ENCODE measurements around the gene TSEN15. TPM values are rescaled to one million over a fixed set of nuclear protein-coding genes. Genes with fewer than 3 reads are reported as not detected.

The TSEN15 gene
- total and polyA plus RNA-seq, 2 of the 8 experiments (the other 6 are each of a cell fraction or from before 2014, with no cell fraction given) = 23.4 to 31.4 TPM

DNA sequence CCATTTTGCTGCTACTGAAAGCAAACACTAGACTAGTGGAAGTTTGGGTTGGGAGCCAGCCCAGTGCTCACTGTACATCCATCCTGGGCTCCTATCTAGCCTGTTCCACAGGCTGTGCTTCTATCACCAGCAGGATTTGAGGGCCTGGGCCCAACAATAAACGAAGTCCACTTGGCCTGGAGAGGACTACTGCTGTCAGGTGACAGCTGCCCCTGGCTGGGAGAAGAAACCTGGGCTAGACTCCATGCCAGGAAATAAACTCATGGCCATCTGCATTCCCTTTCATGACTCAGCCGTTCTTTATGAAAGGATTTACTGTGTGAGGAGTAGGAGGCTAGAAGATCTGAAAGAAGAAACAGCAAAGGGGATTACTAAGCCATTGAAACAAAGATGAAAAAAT lies 49.5 kb upstream of the TSEN15 start:
- 58% methylated on average over 2 of the region's 2 CpGs; no CpG with 5 or more reads in 1 of the 2 experiments for WGBS, 2 experiments (ENCODE audit: extremely low coverage in 1 of 2, insufficient coverage in 1 of 2, insufficient read length in 1 of 2, insufficient replicate concordance in 2 of 2, low coverage in 1 of 2, low lambda C conversion rate in 2 of 2, missing lambda C conversion rate in 1 of 2)
- POLR2A ChIA-PET (ENCODE audit: partially characterized antibody) = interaction anchor here (1.6 kb wide), 1 partner anchor 49 kb away, joined by 3 read pairs; the partner anchor contains the start of gene TSEN15
- Histone ChIP-seq H2BK12ac (ENCODE audit: low read depth, low read length) (no peak overlapping the region), H3K36me3 (ENCODE audit: control insufficient read depth in 2 of 4, insufficient read depth in 4 of 4, low read length in 3 of 4) (no peaks in the 10 kb centered on the region), H2BK20ac (ENCODE audit: low read length) (no peak overlapping the region), H4K20me1 (replicated peaks in 1 of 2; ENCODE audit: control insufficient read depth in 1 of 2, insufficient read depth in 2 of 2, low read length in 2 of 2) (no peaks in the 10 kb centered on the region), H3K4ac (replicated peaks; ENCODE audit: insufficient read length, low read depth, low read length) (no peak overlapping the region), H3K27ac (ENCODE audit: low read depth, low read length) (no peak overlapping the region), H3K4me1 (replicated peaks in 1 of 4; ENCODE audit: control insufficient read depth in 3 of 4, insufficient read depth in 4 of 4, low read length in 3 of 4) (0 out of 7 replicates have a peak, but pooled peaks cover 0 to 4% (median 0%) of the 10 kb centered on the region in 4 experiments), H2BK120ac (replicated peaks; ENCODE audit: low read depth, low read length) (no peak overlapping the region), H4K91ac (replicated peaks; ENCODE audit: insufficient read length, low read length) (peak overlapping the region; percentile 10), H3K4me3 (ENCODE audit: extremely low read depth in 1 of 4, insufficient read depth in 2 of 4, low read depth in 3 of 4, low read length in 4 of 4) (no peak overlapping the region), H3K79me1 (ENCODE audit: low read depth, low read length) (no peaks in the 10 kb centered on the region), H4K8ac (ENCODE audit: extremely low read depth, insufficient read depth, low read length) (no peak overlapping the region), H3K9me3 (ENCODE audit: insufficient read depth in 2 of 2, low read depth in 1 of 2, low read length in 1 of 2) (no peaks in the 10 kb centered on the region), H3K4me2 (ENCODE audit: insufficient read depth in 1 of 2, low read depth in 2 of 2, low read length in 2 of 2) (0 out of 4 replicates have a peak overlapping the region, but pooled peaks of 1 of the 2 experiments have one; percentile 9), H2AK5ac (ENCODE audit: low read depth, low read length) (no peak overlapping the region), H4K5ac (ENCODE audit: insufficient read length, low read depth, low read length) (no peak overlapping the region), H3K9ac (replicated peaks in 1 of 4; ENCODE audit: extremely low read depth in 1 of 4, low read depth in 3 of 4, low read length in 3 of 4) (no peak overlapping the region), H3K56ac (replicated peaks; ENCODE audit: insufficient read length, low read depth, low read length) (no peak overlapping the region), H3K18ac (ENCODE audit: extremely low read depth, low read length) (no peak overlapping the region; the same call in 1 of the 2 replicates), H3K23ac (ENCODE audit: insufficient read length) (no peak overlapping the region), H3K14ac (ENCODE audit: insufficient read length) (no peak overlapping the region), H2BK5ac (ENCODE audit: low read depth, low read length) (no peak overlapping the region), H3K23me2 (ENCODE audit: low read depth, low read length) (no peaks in the 10 kb centered on the region), H2BK15ac (ENCODE audit: low read length) (no peak overlapping the region), H3K27me3 (replicated peaks in 1 of 4; ENCODE audit: control insufficient read depth in 3 of 4, extremely low read depth in 1 of 4, insufficient read depth in 3 of 4, low read length in 3 of 4) (no peaks in the 10 kb centered on the region), H2AFZ (ENCODE audit: low read length) (peak overlapping the region; percentile 64), H3K79me2 (ENCODE audit: control insufficient read depth in 1 of 2, insufficient read depth in 2 of 2, low read length in 2 of 2) (no peaks in the 10 kb centered on the region)
- FAIRE-seq (no peak), DNase-seq (ENCODE audit: low read depth in 1 of 2, low spot score in 2 of 2) (no peak)
- CTCF ChIA-PET (ENCODE audit: partially characterized antibody) = no interaction called here
- TF ChIP-seq TAF7 (optimal IDR thresholded peaks at IDR 0.05; ENCODE audit: borderline replicate concordance, low read depth, low read length) = no peak
- TF ChIP-seq SP1 (IDR thresholded peaks at IDR 0.05; ENCODE audit: low read depth, low read length) = no peak
- TF ChIP-seq BACH1 (IDR thresholded peaks at IDR 0.05; ENCODE audit: low read length) = peak; percentile 88
- TF ChIP-seq SIX5 (IDR thresholded peaks at IDR 0.05; ENCODE audit: low read depth, low read length) = no peak
- no peak for TF ChIP-seq RAD21 (IDR thresholded peaks at IDR 0.05 in 1 of 2, conservative IDR thresholded peaks at IDR 0.05 in 1 of 2; ENCODE audit: low read depth in 2 of 2, low read length in 2 of 2)
- peak; percentile 75; the same call in 1 of the 2 replicates for TF ChIP-seq MAFK (IDR thresholded peaks at IDR 0.05; ENCODE audit: low read depth, low read length)
- TF ChIP-seq, protein P1, sequence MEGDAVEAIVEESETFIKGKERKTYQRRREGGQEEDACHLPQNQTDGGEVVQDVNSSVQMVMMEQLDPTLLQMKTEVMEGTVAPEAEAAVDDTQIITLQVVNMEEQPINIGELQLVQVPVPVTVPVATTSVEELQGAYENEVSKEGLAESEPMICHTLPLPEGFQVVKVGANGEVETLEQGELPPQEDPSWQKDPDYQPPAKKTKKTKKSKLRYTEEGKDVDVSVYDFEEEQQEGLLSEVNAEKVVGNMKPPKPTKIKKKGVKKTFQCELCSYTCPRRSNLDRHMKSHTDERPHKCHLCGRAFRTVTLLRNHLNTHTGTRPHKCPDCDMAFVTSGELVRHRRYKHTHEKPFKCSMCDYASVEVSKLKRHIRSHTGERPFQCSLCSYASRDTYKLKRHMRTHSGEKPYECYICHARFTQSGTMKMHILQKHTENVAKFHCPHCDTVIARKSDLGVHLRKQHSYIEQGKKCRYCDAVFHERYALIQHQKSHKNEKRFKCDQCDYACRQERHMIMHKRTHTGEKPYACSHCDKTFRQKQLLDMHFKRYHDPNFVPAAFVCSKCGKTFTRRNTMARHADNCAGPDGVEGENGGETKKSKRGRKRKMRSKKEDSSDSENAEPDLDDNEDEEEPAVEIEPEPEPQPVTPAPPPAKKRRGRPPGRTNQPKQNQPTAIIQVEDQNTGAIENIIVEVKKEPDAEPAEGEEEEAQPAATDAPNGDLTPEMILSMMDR (IDR thresholded peaks at IDR 0.05; ENCODE audit: control extremely low read depth in 1 of 3, insufficient read depth in 1 of 3, low read depth in 1 of 3, low read length in 3 of 3) = no peak
- no peak for TF ChIP-seq RXRA (IDR thresholded peaks at IDR 0.05; ENCODE audit: insufficient read depth, low read depth, low read length)
- TF ChIP-seq TAF1 (IDR thresholded peaks at IDR 0.05; ENCODE audit: low read depth, low read length) = no peak
- no peak for TF ChIP-seq KDM5A (IDR thresholded peaks at IDR 0.05; ENCODE audit: low read length)
- TF ChIP-seq, protein P2, sequence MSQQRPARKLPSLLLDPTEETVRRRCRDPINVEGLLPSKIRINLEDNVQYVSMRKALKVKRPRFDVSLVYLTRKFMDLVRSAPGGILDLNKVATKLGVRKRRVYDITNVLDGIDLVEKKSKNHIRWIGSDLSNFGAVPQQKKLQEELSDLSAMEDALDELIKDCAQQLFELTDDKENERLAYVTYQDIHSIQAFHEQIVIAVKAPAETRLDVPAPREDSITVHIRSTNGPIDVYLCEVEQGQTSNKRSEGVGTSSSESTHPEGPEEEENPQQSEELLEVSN (IDR thresholded peaks at IDR 0.05) = no peak

Measured in H1 (cell line).